Stimulated activated CD4-positive, alpha-beta T cell treated with anti-CD3 and anti-CD28 coated beads, Interleukin-4, amount 100 ng/mL, for 4 hours (primary cell): ENCODE measurements around the gene ISCA1.

ENCODE experiments used
- DNase-seq, 2 experiments: peaks; one replicate each; pipeline ENCODE4 v3.0.0-alpha.2; 2020

ISCA1 gene

GRCh38 chr9:86282979-86283535 is 719 bp upstream of the ISCA1 start:
- DNase-seq, result no peak

- DNase-seq, result no peak
Observed at GRCh38 chr9:86281593-86282076, 703 bp downstream of the ISCA1 start.

GRCh38 chr9:86280580-86280979 is 1.8 kb downstream of the ISCA1 start:
- DNase-seq, result no peak

GRCh38 chr9:86279839-86280238 is 2.5 kb downstream of the ISCA1 start:
- DNase-seq, result no peak

- no peak for DNase-seq
Observed at GRCh38 chr9:86277072-86277471, 5.3 kb downstream of the ISCA1 start.

GRCh38 chr9:86275962-86276361 is 6.4 kb downstream of the ISCA1 start:
- DNase-seq, result no peak

- no peak for DNase-seq
Observed at GRCh38 chr9:86274821-86275643, 7.3 kb downstream of the ISCA1 start.

- DNase-seq, result no peak
Observed at GRCh38 chr9:86272221-86272620, 10.1 kb downstream of the ISCA1 start.

- no peak for DNase-seq
Observed at GRCh38 chr9:86263876-86264275, 18.5 kb downstream of the ISCA1 start.

GRCh38 chr9:86262492-86262891 is 19.8 kb downstream of the ISCA1 start:
- no peak for DNase-seq

- DNase-seq, result no peak
Observed at GRCh38 chr9:86259557-86259956, 22.8 kb downstream of the ISCA1 start, which contains the start of gene C9orf153. TSS of gene C9orf153 (minus strand) at chr9:86259657. CDS start at chr9:86229603, 30,054 bp downstream.

- DNase-seq, result no peak
Observed at GRCh38 chr9:86257391-86257790, 24.9 kb downstream of the ISCA1 start.

- DNase-seq, result no peak
Observed at GRCh38 chr9:86256653-86257052, 25.7 kb downstream of the ISCA1 start.

- no peak for DNase-seq
Observed at GRCh38 chr9:86253577-86253976, 28.8 kb downstream of the ISCA1 start.

- no peak for DNase-seq
Observed at GRCh38 chr9:86252870-86253269, 29.5 kb downstream of the ISCA1 start.

GRCh38 chr9:86250123-86250522 is 32.2 kb downstream of the ISCA1 start:
- no peak for DNase-seq

- DNase-seq, result no peak
Observed at GRCh38 chr9:86248746-86249145, 33.6 kb downstream of the ISCA1 start.

GRCh38 chr9:86246752-86247161 is 35.6 kb downstream of the ISCA1 start:
- no peak for DNase-seq

- DNase-seq, result no peak
Observed at GRCh38 chr9:86242071-86242470, 40.3 kb downstream of the ISCA1 start.

- DNase-seq, result no peak
Observed at GRCh38 chr9:86241216-86241615, 41.1 kb downstream of the ISCA1 start.

- DNase-seq, result no peak
Observed at GRCh38 chr9:86238861-86239770, 43.2 kb downstream of the ISCA1 start.

GRCh38 chr9:86230858-86231257 is 51.5 kb downstream of the ISCA1 start:
- no peak for DNase-seq

- DNase-seq, result no peak
Observed at GRCh38 chr9:86222667-86223066, 59.7 kb downstream of the ISCA1 start.
